Neuronal stem cell (in vitro differentiated cells): ENCODE data around the gene SLC12A7.

ENCODE experiments used
- DNase-seq: peaks from one replicate; pipeline ENCODE4 v3.0.0-alpha.2; 2013; ENCODE audit warnings: low spot score
- H2AFZ ChIP-seq: one replicate; pipeline ENCODE4 v1.6.1; 2013; ENCODE audit warnings: mild to moderate bottlenecking, low read length, inconsistent platforms
- H2AK5ac ChIP-seq: 2 replicates; pipeline ENCODE4 v1.6.1; 2013; ENCODE audit warnings: low read depth, mild to moderate bottlenecking, inconsistent platforms, low read length, moderate library complexity, mixed read lengths
- H2BK120ac ChIP-seq: 2 replicates; pipeline ENCODE4 v1.6.1; 2013; ENCODE audit warnings: low read depth, mild to moderate bottlenecking, inconsistent platforms, low read length, moderate library complexity, mixed read lengths
- H2BK12ac ChIP-seq: one replicate; pipeline ENCODE4 v1.6.1; 2013; ENCODE audit warnings: low read length, inconsistent platforms
- H2BK15ac ChIP-seq: 2 replicates; pipeline ENCODE4 v1.6.1; 2013; ENCODE audit warnings: mild to moderate bottlenecking, low read length, inconsistent platforms, mixed read lengths
- H2BK5ac ChIP-seq: one replicate; pipeline ENCODE4 v1.6.1; 2013; ENCODE audit warnings: inconsistent platforms, mild to moderate bottlenecking, low read length, moderate library complexity
- H3K14ac ChIP-seq: one replicate; pipeline ENCODE4 v1.6.1; 2013; ENCODE audit warnings: low read length, inconsistent platforms
- H3K18ac ChIP-seq: 2 replicates; pipeline ENCODE4 v1.6.1; 2013; ENCODE audit warnings: low read length, inconsistent platforms
- H3K23ac ChIP-seq: 2 replicates; pipeline ENCODE4 v1.6.1; 2013; ENCODE audit warnings: low read depth, mild to moderate bottlenecking, mixed read lengths, low read length, inconsistent platforms; ENCODE audit not compliant: poor library complexity
- H3K27ac ChIP-seq: replicated peaks from 3 replicates; pipeline ENCODE4 v1.5.1; 2013; ENCODE audit warnings: low read length, inconsistent platforms
- H3K27me3 ChIP-seq, 3 experiments: 2 replicates each; pipeline ENCODE4 v1.6.1; 2013; ENCODE audit warnings: low read length in 3 of 3, mild to moderate bottlenecking in 2 of 3, inconsistent platforms in 1 of 3, low read depth in 1 of 3, mixed read lengths in 1 of 3, moderate library complexity in 1 of 3; ENCODE audit not compliant: control insufficient read depth in 3 of 3, insufficient read depth in 3 of 3
- H3K36me3 ChIP-seq, 2 donors: replicated peaks in 1 of 2; 2 replicates each; pipeline ENCODE4 v1.6.1; 2013; ENCODE audit warnings: low read length in 2 of 2; ENCODE audit not compliant: control insufficient read depth in 2 of 2, insufficient read depth in 2 of 2
- H3K4ac ChIP-seq: 2 replicates; pipeline ENCODE4 v1.6.1; 2013; ENCODE audit warnings: inconsistent platforms, mild to moderate bottlenecking, low read length, moderate library complexity
- H3K4me1 ChIP-seq, 2 donors: 1 replicate in 1 of 2; 2 replicates in 1 of 2; pipeline ENCODE4 v1.6.1; 2013; ENCODE audit warnings: low read length in 2 of 2, low read depth in 1 of 2; ENCODE audit not compliant: control insufficient read depth in 2 of 2, insufficient read depth in 1 of 2
- H3K4me2 ChIP-seq: one replicate; pipeline ENCODE4 v1.6.1; 2013; ENCODE audit warnings: mild to moderate bottlenecking, low read length, inconsistent platforms; ENCODE audit not compliant: insufficient read depth, poor library complexity, severe bottlenecking
- H3K4me3 ChIP-seq, 2 donors: 2 replicates each; pipeline ENCODE4 v1.5.1; 2013; ENCODE audit warnings: low read length in 2 of 2, mild to moderate bottlenecking in 2 of 2, inconsistent platforms in 1 of 2, moderate library complexity in 1 of 2
- H3K79me1 ChIP-seq: one replicate; pipeline ENCODE4 v1.6.1; 2013; ENCODE audit warnings: low read depth, mild to moderate bottlenecking, inconsistent platforms, low read length, moderate library complexity
- H3K9ac ChIP-seq: one replicate; pipeline ENCODE4 v1.6.1; 2013; ENCODE audit warnings: mild to moderate bottlenecking, low read depth, low read length, inconsistent platforms; ENCODE audit not compliant: poor library complexity
- H3K9me3 ChIP-seq, 2 donors: replicated peaks in 1 of 2; 2 replicates each; pipeline versions ENCODE3 to v1.6.1; 2013; ENCODE audit warnings: low read length in 2 of 2, mild to moderate bottlenecking in 2 of 2, inconsistent platforms in 1 of 2, low read depth in 1 of 2, mixed read lengths in 1 of 2, moderate library complexity in 1 of 2; ENCODE audit not compliant: control insufficient read depth in 2 of 2, insufficient read depth in 1 of 2
- H4K8ac ChIP-seq: one replicate; pipeline ENCODE4 v1.6.1; 2013; ENCODE audit warnings: low read depth, mild to moderate bottlenecking, inconsistent platforms, low read length, moderate library complexity
- H4K91ac ChIP-seq: one replicate; pipeline ENCODE4 v1.6.1; 2013; ENCODE audit warnings: low read length, low read depth, mild to moderate bottlenecking, inconsistent platforms; ENCODE audit not compliant: poor library complexity
- WGBS, 2 donors: extraction: QIAGEN DNeasy Blood & Tissue Kit; methylation state at CpG; one replicate each; pipeline ENCODE4 v1.1.7; 2013; ENCODE audit warnings: missing lambda C conversion rate in 2 of 2, mixed read lengths in 1 of 2; ENCODE audit not compliant: insufficient read length in 2 of 2, insufficient replicate concordance in 1 of 2; ENCODE audit errors: extremely low coverage in 2 of 2; 5-methylcytosine and 5-hydroxymethylcytosine counted together

The SLC12A7 gene

GRCh38 chr5:1036504-1037122, 75.2 kb downstream of the SLC12A7 start:
- no CpG with 5 or more reads among the region's 22 CpGs for WGBS, 2 donors
- peaks cover 5 to 9% of the 10 kb centered on the region in 2 donors for H3K9me3 ChIP-seq
- no peak overlapping the region for H2AFZ ChIP-seq
- peak overlapping the region; percentile 94 for H3K14ac ChIP-seq
- no peak overlapping the region for H2AK5ac ChIP-seq
- no peak overlapping the region for H3K4ac ChIP-seq
- no peak overlapping the region for H2BK5ac ChIP-seq
- H4K8ac ChIP-seq: peak overlapping the region; percentile 43
- DNase-seq: no peak
- no peak overlapping the region for H3K27ac ChIP-seq
- H3K4me1 ChIP-seq: no peaks in the 10 kb centered on the region
- no peak overlapping the region for H2BK15ac ChIP-seq
- H3K36me3 ChIP-seq: no peaks in the 10 kb centered on the region
- H3K23ac ChIP-seq: peak overlapping the region; percentile 91
- peak overlapping the region; percentile 77 for H3K9ac ChIP-seq
- H3K79me1 ChIP-seq: peaks cover 2% of the 10 kb centered on the region
- peak overlapping the region; percentile 31 for H2BK120ac ChIP-seq
- H3K4me2 ChIP-seq: no peak overlapping the region
- peak overlapping the region; percentile 3 for H2BK12ac ChIP-seq
- H3K4me3 ChIP-seq: no peak overlapping the region
- H3K27me3 ChIP-seq: no peaks in the 10 kb centered on the region
- peak overlapping the region; percentile 64 for H3K18ac ChIP-seq
- H4K91ac ChIP-seq: peak overlapping the region; percentile 53

DNA sequence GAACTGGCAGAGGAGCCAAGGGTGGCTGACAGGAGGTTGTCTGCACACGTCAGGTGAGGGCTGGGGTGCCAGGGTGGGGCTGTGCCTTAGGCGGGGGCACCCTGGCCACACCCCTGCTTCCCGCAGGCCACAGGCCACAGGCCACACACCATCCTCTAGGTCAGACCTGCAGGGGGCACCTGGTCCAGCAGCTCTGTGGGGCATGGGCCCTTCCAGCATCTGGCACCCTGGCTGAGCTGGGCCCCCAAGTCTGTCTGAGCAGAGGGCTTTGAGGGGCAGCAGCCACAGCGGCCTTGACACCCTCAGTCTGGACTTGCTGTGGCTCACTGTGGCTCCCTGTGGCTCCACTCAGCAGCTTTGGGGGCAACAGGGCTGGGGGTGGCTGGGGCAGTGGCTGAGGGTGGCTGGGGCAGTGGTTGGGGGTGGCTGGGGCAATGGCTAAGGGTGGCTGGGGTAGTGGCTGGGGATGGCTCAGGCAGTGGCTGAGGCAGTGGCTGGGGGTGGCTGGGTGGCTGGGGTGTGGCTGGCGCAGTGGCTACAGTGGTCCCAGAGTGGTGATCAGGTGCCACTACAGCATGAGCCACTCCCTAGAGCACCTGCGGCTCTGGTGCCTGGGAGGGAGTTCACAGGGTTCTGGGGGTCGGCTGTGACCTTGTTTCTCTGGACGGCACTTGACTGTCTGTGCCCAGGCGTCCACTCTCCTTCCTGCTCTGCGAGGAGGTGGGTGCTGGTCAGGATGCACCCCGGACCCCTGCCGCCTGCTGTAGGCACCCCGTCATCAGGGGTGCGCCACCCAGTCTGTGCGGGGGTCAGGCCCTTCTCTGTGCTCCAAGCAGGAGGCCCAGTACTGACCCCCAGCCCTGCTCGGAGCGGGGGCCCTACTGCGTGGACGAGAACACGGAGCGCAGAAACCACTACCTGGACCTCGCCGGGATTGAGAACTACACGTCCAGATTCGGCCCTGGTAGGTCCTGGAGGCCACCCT, 76.2 kb downstream of the SLC12A7 start:
- Histone ChIP-seq H2BK5ac (no peak overlapping the region), H2BK15ac (no peak overlapping the region), H2AFZ (no peak overlapping the region), H3K14ac (peak overlapping the region; percentile 94), H2BK120ac (no peak overlapping the region), H3K27me3 (no peaks in the 10 kb centered on the region), H3K4me3 (no peak overlapping the region), H3K4me2 (no peak overlapping the region), H3K27ac (no peak overlapping the region), H3K23ac (peak overlapping the region; percentile 55), H2AK5ac (peak overlapping the region; percentile 63), H3K9ac (no peak overlapping the region), H3K9me3 (peaks cover 5% of the 10 kb centered on the region in 2 donors), H3K18ac (peak overlapping the region; percentile 35), H4K91ac (no peak overlapping the region), H3K4me1 (peaks cover 4% of the 10 kb centered on the region in 2 donors), H4K8ac (no peak overlapping the region), H3K79me1 (peaks cover 2% of the 10 kb centered on the region), H3K36me3 (no peaks in the 10 kb centered on the region), H3K4ac (no peak overlapping the region), H2BK12ac (no peak overlapping the region)
- no peak for DNase-seq
- WGBS, 2 donors: no CpG with 5 or more reads among the region's 25 CpGs

GRCh38 chr5:1034986-1035385, 76.9 kb downstream of the SLC12A7 start:
- no peaks in the 10 kb centered on the region for H3K36me3 ChIP-seq
- DNase-seq: no peak
- H3K4me2 ChIP-seq: no peak overlapping the region
- H3K27ac ChIP-seq: no peak overlapping the region
- H3K27me3 ChIP-seq: no peaks in the 10 kb centered on the region
- H2AFZ ChIP-seq: no peak overlapping the region
- H3K9ac ChIP-seq: no peak overlapping the region
- H4K91ac ChIP-seq: no peak overlapping the region
- H3K9me3 ChIP-seq: peaks cover 3% of the 10 kb centered on the region in 2 donors
- no peak overlapping the region for H2BK5ac ChIP-seq
- peak overlapping the region; percentile 95 for H3K23ac ChIP-seq
- peak overlapping the region; percentile 89 for H3K14ac ChIP-seq
- H3K79me1 ChIP-seq: no peaks in the 10 kb centered on the region
- H2BK120ac ChIP-seq: no peak overlapping the region
- H4K8ac ChIP-seq: no peak overlapping the region
- WGBS, 2 donors: 100% methylated on average over 2 of the region's 2 CpGs
- peak overlapping the region; percentile 35 for H3K18ac ChIP-seq
- no peak overlapping the region for H2BK15ac ChIP-seq
- H3K4me3 ChIP-seq: peak overlapping the region in 1 of 2 donors; percentile 63
- H3K4ac ChIP-seq: no peak overlapping the region
- H2AK5ac ChIP-seq: no peak overlapping the region
- no peak overlapping the region for H2BK12ac ChIP-seq
- peaks cover 8 to 12% of the 10 kb centered on the region in 2 donors for H3K4me1 ChIP-seq

GRCh38 chr5:1034421-1034905, 77.4 kb downstream of the SLC12A7 start:
- Histone ChIP-seq H2AFZ (no peak overlapping the region), H3K23ac (peak overlapping the region; percentile 95), H3K36me3 (no peaks in the 10 kb centered on the region), H2BK12ac (peak overlapping the region; percentile 58), H3K4me1 (peaks cover 8 to 12% of the 10 kb centered on the region in 2 donors), H3K79me1 (no peaks in the 10 kb centered on the region), H2AK5ac (peak overlapping the region; percentile 75), H3K27ac (no peak overlapping the region), H2BK120ac (no peak overlapping the region), H2BK15ac (no peak overlapping the region), H3K4me2 (no peak overlapping the region), H3K18ac (peak overlapping the region; percentile 52), H3K9me3 (no peaks in the 10 kb centered on the region), H4K91ac (no peak overlapping the region), H2BK5ac (peak overlapping the region; percentile 1), H3K4me3 (peak overlapping the region in 1 of 2 donors; percentile 63), H3K27me3 (no peaks in the 10 kb centered on the region), H3K14ac (peak overlapping the region; percentile 89), H3K4ac (peak overlapping the region; percentile 76), H3K9ac (no peak overlapping the region), H4K8ac (no peak overlapping the region)
- no peak for DNase-seq
- no CpG with 5 or more reads among the region's 17 CpGs for WGBS, 2 donors
